Erythroblast (primary cell): ENCODE results near the gene ADARB1.
"Not testable (repeated sequence)": the region's sequence is repeated elsewhere in the genome, so short reads cannot be mapped to it uniquely, and the experiment has no call there.

Experiments
- GATA1 ChIP-seq: IDR thresholded peaks from 2 replicates; pipeline ENCODE4 v1.6.1; 2011; ENCODE audit warnings: low read depth, mild to moderate bottlenecking, control low read depth, low read length, moderate library complexity
- POLR2A ChIP-seq: IDR thresholded peaks from 2 replicates; pipeline ENCODE4 v1.6.1; 2011; ENCODE audit warnings: mild to moderate bottlenecking, low read length

- not testable (repeated sequence) for TF ChIP-seq POLR2A, GATA1
Observed at GRCh38 chr21:45145846-45146245, 71.5 kb downstream of the ADARB1 start.
